Activated B cell treated with CpG ODN at 0.5 μM for 24 hours (primary cell): Measurements from ENCODE around the gene MMP17. TPM values are rescaled to one million over a fixed set of nuclear protein-coding genes. Genes with fewer than 3 reads are reported as not detected.
"Not testable (repeated sequence)": the region's sequence is repeated elsewhere in the genome, so short reads cannot be mapped to it uniquely, and the experiment has no call there.

Source experiments
- ATAC-seq: fragments of 200-7000 bp; cut with Tn5 transposase; one replicate; pipeline ENCODE4 v1.10.0; 2021; ENCODE audit warnings: low read depth, mild to moderate bottlenecking, moderate library complexity
- CTCF ChIA-PET: fragments of 350-600 bp; sonication (Branson Sonifier 250); formaldehyde crosslinking; loops from one replicate; lab custom pipeline; 2021; ENCODE audit warnings: antibody characterized with exemption; lab: Charles Lee
- POLR2A ChIA-PET: fragments of 350-600 bp; sonication (Branson Sonifier 250); formaldehyde crosslinking; loops from one replicate; lab custom pipeline; 2021; ENCODE audit warnings: antibody characterized with exemption; lab: Charles Lee
- DNase-seq: peaks from one replicate; pipeline ENCODE4 v3.0.0; 2022
- H3K27ac Mint-ChIP-seq: one replicate; pipeline ENCODE4 v1.8.0; 2020; ENCODE audit warnings: mixed read lengths
- H3K27me3 Mint-ChIP-seq: one replicate; pipeline ENCODE4 v1.8.0; 2021; ENCODE audit warnings: mixed read lengths
- H3K36me3 Mint-ChIP-seq: one replicate; pipeline ENCODE4 v1.8.0; 2021; ENCODE audit warnings: low read depth, mixed read lengths
- H3K4me1 Mint-ChIP-seq: one replicate; pipeline ENCODE4 v1.8.0; 2021; ENCODE audit warnings: mixed read lengths
- H3K4me3 Mint-ChIP-seq: one replicate; pipeline ENCODE4 v1.8.0; 2020; ENCODE audit warnings: mild to moderate bottlenecking, mixed read lengths
- H3K9me3 Mint-ChIP-seq: one replicate; pipeline ENCODE4 v1.8.0; 2020; ENCODE audit warnings: mixed read lengths
- CTCF ChIP-seq: fragments of 200-600 bp; IDR thresholded peaks from one replicate; pipeline ENCODE4 v1.8.0; 2022; ENCODE audit warnings: antibody characterized with exemption, mild to moderate bottlenecking
- intact Hi-C: fragments of 100-400 bp; cut with micrococcal nuclease; formaldehyde crosslinking; loops from one replicate; pipeline ENCODE4 v1.15.1; 2024
- total RNA-seq: library from RNA; stranded (reverse); gene quantifications from 2 replicates; pipeline ENCODE4 v1.2.3, GENCODE V29; 2022

MMP17 gene
- total RNA-seq, 1 donor from 2014 or later, result 11.3 TPM

- CTCF ChIA-PET, result no interaction called here
- Mint-ChIP-seq H3K27me3 (peaks cover 2% of the 10 kb centered on the region), H3K4me3 (no peak overlapping the region), H3K36me3 (no peaks in the 10 kb centered on the region), H3K27ac (no peak overlapping the region), H3K9me3 (peaks cover 5% of the 10 kb centered on the region), H3K4me1 (no peaks in the 10 kb centered on the region)
- intact Hi-C loops, result no loop called here
- POLR2A ChIA-PET, result no interaction called here
- DNase-seq, result no peak
- no peak for TF ChIP-seq CTCF
- no peak for ATAC-seq
Observed at GRCh38 chr12:131871677-131872076, 43.5 kb downstream of the MMP17 start.

GRCh38 chr12:131872154-131873051 lies 44.2 kb downstream of the MMP17 start:
- no peak for TF ChIP-seq CTCF
- ChIA-PET POLR2A (no interaction called here), CTCF (no interaction called here)
- Mint-ChIP-seq H3K27me3 (peaks cover 2% of the 10 kb centered on the region), H3K9me3 (peaks cover 5% of the 10 kb centered on the region), H3K4me3 (no peak overlapping the region), H3K4me1 (no peaks in the 10 kb centered on the region), H3K36me3 (no peaks in the 10 kb centered on the region), H3K27ac (no peak overlapping the region)
- no peak for DNase-seq
- no peak for ATAC-seq
- intact Hi-C loops, result no loop called here

GRCh38 chr12:131873293-131873692 lies 45.1 kb downstream of the MMP17 start:
- no peak for TF ChIP-seq CTCF
- Mint-ChIP-seq H3K27me3 (peaks cover 4% of the 10 kb centered on the region), H3K27ac (no peak overlapping the region), H3K4me3 (no peak overlapping the region), H3K36me3 (no peaks in the 10 kb centered on the region), H3K4me1 (no peaks in the 10 kb centered on the region), H3K9me3 (peaks cover 5% of the 10 kb centered on the region)
- ATAC-seq (no peak), DNase-seq (no peak)
- ChIA-PET POLR2A (no interaction called here), CTCF (no interaction called here)
- intact Hi-C loops, result no loop called here

- intact Hi-C loops, H3K27ac Mint-ChIP-seq, POLR2A ChIA-PET, H3K9me3 Mint-ChIP-seq, DNase-seq, ATAC-seq, H3K4me3 Mint-ChIP-seq, CTCF ChIA-PET, H3K36me3 Mint-ChIP-seq, H3K4me1 Mint-ChIP-seq, H3K27me3 Mint-ChIP-seq: not testable (repeated sequence)
Observed at GRCh38 chr12:131874972-131875371, 46.8 kb downstream of the MMP17 start.

- CTCF ChIA-PET, H3K9me3 Mint-ChIP-seq, H3K36me3 Mint-ChIP-seq, H3K4me1 Mint-ChIP-seq, ATAC-seq, DNase-seq, H3K4me3 Mint-ChIP-seq, H3K27ac Mint-ChIP-seq, intact Hi-C loops: not testable (repeated sequence)
- H3K27me3 Mint-ChIP-seq, result peaks cover 14% of the 10 kb centered on the region
- POLR2A ChIA-PET, result interaction anchor here (0.6 kb wide), 1 partner anchor 15 kb away, joined by 3 read pairs; no protein-coding TSS in a partner anchor
Observed at GRCh38 chr12:131877216-131877615, 49.0 kb downstream of the MMP17 start.

- H3K4me1 Mint-ChIP-seq, H3K4me3 Mint-ChIP-seq, CTCF ChIA-PET, H3K27ac Mint-ChIP-seq, DNase-seq, POLR2A ChIA-PET, H3K36me3 Mint-ChIP-seq, ATAC-seq, H3K9me3 Mint-ChIP-seq, intact Hi-C loops: not testable (repeated sequence)
- H3K27me3 Mint-ChIP-seq, result peaks cover 15% of the 10 kb centered on the region
Observed at GRCh38 chr12:131878436-131878835, 50.2 kb downstream of the MMP17 start.
